Gastrocnemius medialis (tissue), 4 donors: ENCODE data around the gene KIRREL1. TPM values are rescaled to one million over a fixed set of nuclear protein-coding genes. Genes with fewer than 3 reads are reported as not detected.

ENCODE experiments used
- ATAC-seq, 2 donors: fragments of 150-250 bp; one replicate each; pipeline ENCODE4 v1.9.1; 2016
- DNase-seq, 2 donors: peaks; one replicate each; pipeline ENCODE4 v3.0.0-alpha.2; 2019
- H3K27ac ChIP-seq, 4 donors: fragments of 200-600 bp; sonication (generic); 1 replicate in 1 of 4; 2 replicates in 3 of 4; pipeline ENCODE4 v1.5.1; 2016 to 2018; ENCODE audit warnings: mild to moderate bottlenecking in 2 of 4, moderate library complexity in 1 of 4
- H3K27me3 ChIP-seq, 3 donors: fragments of 200-600 bp; sonication (generic) in 2 of 3; 1 replicate in 1 of 3; 2 replicates in 2 of 3; pipeline versions ENCODE4 v1.5.1 to v1.6.0; 2016 to 2019; ENCODE audit warnings: mild to moderate bottlenecking in 1 of 3, moderate library complexity in 1 of 3
- H3K36me3 ChIP-seq, 2 donors: fragments of 200-600 bp; sonication (generic) in 1 of 2; one replicate each; pipeline ENCODE4 v1.5.1; 2017 to 2018
- H3K4me1 ChIP-seq, 2 donors: fragments of 200-600 bp; sonication (generic) in 1 of 2; one replicate each; pipeline ENCODE4 v1.5.1; 2016 to 2017; ENCODE audit warnings: mild to moderate bottlenecking in 2 of 2
- H3K4me3 ChIP-seq, 4 donors: fragments of 200-600 bp; sonication (generic) in 3 of 4; 1 replicate in 1 of 4; 2 replicates in 3 of 4; pipeline ENCODE4 v1.5.1; 2016 to 2019; ENCODE audit warnings: mild to moderate bottlenecking in 2 of 4
- H3K9me3 ChIP-seq, 3 donors: fragments of 200-600 bp; sonication (generic) in 2 of 3; 1 replicate in 1 of 3; 2 replicates in 2 of 3; pipeline ENCODE4 v1.5.1; 2016 to 2019
- CTCF ChIP-seq, 5 experiments: fragments of 450-650 bp in 3 of 5; fragments of 200-600 bp in 2 of 5; sonication (generic) in 2 of 5; IDR thresholded peaks in 4 of 5; conservative IDR thresholded peaks in 1 of 5; 1 replicate in 4 of 5; 2 replicates in 1 of 5; pipeline ENCODE4 v1.5.1; 2016 to 2019; ENCODE audit warnings: antibody characterized with exemption in 5 of 5, mild to moderate bottlenecking in 3 of 5, moderate library complexity in 3 of 5
- POLR2A ChIP-seq, 2 donors: fragments of 450-650 bp; IDR thresholded peaks; one replicate each; pipeline ENCODE4 v1.6.1; 2017; ENCODE audit warnings: antibody characterized with exemption in 2 of 2, mild to moderate bottlenecking in 2 of 2, moderate library complexity in 2 of 2
- in situ Hi-C, 4 donors: fragments of 200-750 bp; cut with MboI; loops; one replicate each; pipeline versions ENCODE4 v1.15.0 to v1.8.0; 2017; ENCODE audit warnings: low sequenced_read_pairs in 4 of 4
- intact Hi-C: fragments of 100-400 bp; cut with DNase I; formaldehyde crosslinking; loops from one replicate; pipeline ENCODE4 v1.15.1; 2023; ENCODE audit warnings: low total_unique reads
- total RNA-seq, 4 donors: library from RNA; depleted of rRNA; stranded (reverse); fragments of >200 nt; gene quantifications; one replicate each; pipeline versions ENCODE4 v1.1.0 to v1.2.3, GENCODE V29; 2016

KIRREL1 gene
- total RNA-seq, 4 donors from 2014 or later = 2.8 to 15.1 (median 6.6) TPM

- DNase-seq (no peak), ATAC-seq (no peak)
- H3K9me3 ChIP-seq = no peaks in the 10 kb centered on the region
- intact Hi-C loops (no loop called here), in situ Hi-C loops (no loop called here)
- TF ChIP-seq CTCF (IDR thresholded peaks at IDR 0.05 in 4 of 5, conservative IDR thresholded peaks at IDR 0.05 in 1 of 5) (no peak), POLR2A (IDR thresholded peaks at IDR 0.05) (no peak)
- no peaks in the 10 kb centered on the region for H3K36me3 ChIP-seq
- H3K27me3 ChIP-seq = no peaks in the 10 kb centered on the region
- H3K4me1 ChIP-seq = no peaks in the 10 kb centered on the region
- H3K4me3 ChIP-seq = no peak overlapping the region
- no peak overlapping the region for H3K27ac ChIP-seq
These were observed 84.2 kb downstream of the KIRREL1 start for GRCh38 chr1:158077411-158078256.

DNA sequence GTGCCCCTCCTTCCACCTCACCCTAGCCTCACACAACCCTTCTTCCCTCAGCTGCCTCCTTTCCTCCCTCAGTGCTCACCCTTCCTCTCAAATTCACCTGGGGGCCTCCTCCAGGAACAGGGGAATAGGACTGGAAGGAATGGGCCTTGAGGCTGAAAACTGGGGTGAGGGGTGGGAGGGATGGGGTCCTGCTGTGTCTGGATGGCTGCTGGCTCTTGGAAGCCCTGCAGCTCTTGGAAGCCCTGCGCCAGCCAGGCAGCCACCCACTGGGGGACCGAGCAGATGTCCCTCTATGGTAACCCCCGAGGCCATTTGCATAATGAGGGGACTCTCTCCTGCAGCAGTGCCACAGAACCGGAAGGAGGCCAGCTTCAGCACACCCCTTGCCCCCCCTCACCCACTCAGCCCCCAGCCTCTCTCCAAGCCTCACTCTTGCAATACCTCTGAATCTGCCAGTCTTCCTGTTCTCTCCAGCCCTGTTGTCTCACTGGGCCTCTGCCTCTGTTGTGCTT, 85.2 kb downstream of the KIRREL1 start:
- H3K27me3 ChIP-seq = no peaks in the 10 kb centered on the region
- DNase-seq (no peak), ATAC-seq (no peak)
- no peaks in the 10 kb centered on the region for H3K36me3 ChIP-seq
- intact Hi-C loops (no loop called here), in situ Hi-C loops (no loop called here)
- no peaks in the 10 kb centered on the region for H3K9me3 ChIP-seq
- TF ChIP-seq POLR2A (IDR thresholded peaks at IDR 0.05) (no peak), CTCF (IDR thresholded peaks at IDR 0.05 in 4 of 5, conservative IDR thresholded peaks at IDR 0.05 in 1 of 5) (no peak)
- no peak overlapping the region for H3K4me3 ChIP-seq
- H3K4me1 ChIP-seq = no peaks in the 10 kb centered on the region
- H3K27ac ChIP-seq = no peak overlapping the region

DNA sequence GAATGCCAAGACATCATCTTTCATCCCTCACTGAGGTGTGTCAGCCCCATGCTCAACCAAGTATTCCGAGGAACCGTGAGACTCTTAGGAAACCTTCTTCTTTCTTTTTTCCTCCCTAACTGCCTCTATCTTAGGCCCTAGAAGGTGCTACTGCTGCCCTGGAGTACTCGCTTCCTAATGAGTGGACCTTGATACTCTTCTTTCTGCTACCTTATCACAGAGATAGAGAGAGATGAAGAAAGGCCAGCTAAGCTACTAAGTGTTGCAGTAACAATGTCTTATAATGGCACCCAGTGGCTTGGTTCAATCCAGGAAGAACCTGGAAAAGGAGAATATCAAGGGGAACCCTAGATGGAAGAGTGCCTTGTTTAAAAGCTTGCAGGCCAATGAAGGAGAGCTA, 86.6 kb downstream of the KIRREL1 start:
- Histone ChIP-seq H3K27ac (no peak overlapping the region), H3K4me1 (no peaks in the 10 kb centered on the region), H3K4me3 (no peak overlapping the region), H3K27me3 (no peaks in the 10 kb centered on the region), H3K36me3 (no peaks in the 10 kb centered on the region), H3K9me3 (no peaks in the 10 kb centered on the region)
- in situ Hi-C loops = no loop called here
- no peak for TF ChIP-seq POLR2A (IDR thresholded peaks at IDR 0.05)
- no peak for TF ChIP-seq CTCF (IDR thresholded peaks at IDR 0.05 in 4 of 5, conservative IDR thresholded peaks at IDR 0.05 in 1 of 5)
- ATAC-seq (no peak), DNase-seq (no peak)
- intact Hi-C loops = no loop called here

- Histone ChIP-seq H3K27ac (no peak overlapping the region), H3K9me3 (no peaks in the 10 kb centered on the region), H3K4me3 (no peak overlapping the region), H3K4me1 (no peaks in the 10 kb centered on the region), H3K36me3 (peaks cover 0 to 3% of the 10 kb centered on the region in 2 donors), H3K27me3 (no peaks in the 10 kb centered on the region)
- DNase-seq = no peak
- in situ Hi-C loops (no loop called here), intact Hi-C loops (no loop called here)
- TF ChIP-seq POLR2A (IDR thresholded peaks at IDR 0.05) (no peak), CTCF (IDR thresholded peaks at IDR 0.05 in 4 of 5, conservative IDR thresholded peaks at IDR 0.05 in 1 of 5) (no peak)
- ATAC-seq = no peak
These were observed 90.9 kb downstream of the KIRREL1 start for GRCh38 chr1:158084336-158084735.
